Brain microvascular endothelial cell (primary cell): ENCODE data around the gene MARK2.

Experiments
- DNase-seq: peaks from one replicate; pipeline ENCODE4 v3.0.0-alpha.2; 2020
- H3K27ac ChIP-seq: fragments of 250-450 bp; sonication (Bioruptor Pico); 2 replicates; pipeline ENCODE4 v1.5.1; 2020; ENCODE audit warnings: mild to moderate bottlenecking, moderate library complexity
- H3K27me3 ChIP-seq: fragments of 250-450 bp; sonication (Bioruptor Pico); replicated peaks from 2 replicates; pipeline ENCODE4 v1.5.1; 2020; ENCODE audit warnings: mild to moderate bottlenecking
- H3K36me3 ChIP-seq: fragments of 250-450 bp; sonication (Bioruptor Pico); replicated peaks from 2 replicates; pipeline ENCODE4 v1.5.1; 2020; ENCODE audit warnings: mild to moderate bottlenecking
- H3K4me3 ChIP-seq: 2 replicates; pipeline ENCODE4 v1.5.1; 2011; ENCODE audit warnings: low read depth, mild to moderate bottlenecking, control low read depth, low read length, moderate library complexity
- CTCF ChIP-seq: IDR thresholded peaks from 2 replicates; pipeline ENCODE4 v1.5.1; 2011; ENCODE audit warnings: low read depth, mild to moderate bottlenecking, moderate library complexity, low read length, control low read depth, inconsistent platforms; ENCODE audit errors: missing control alignments
- in situ Hi-C: cut with HindIII; loops from 2 replicates; pipeline ENCODE4 v1.10.0; 2017; ENCODE audit warnings: low sequenced_read_pairs, low pct_ligation_motif_present

The MARK2 gene

DNA sequence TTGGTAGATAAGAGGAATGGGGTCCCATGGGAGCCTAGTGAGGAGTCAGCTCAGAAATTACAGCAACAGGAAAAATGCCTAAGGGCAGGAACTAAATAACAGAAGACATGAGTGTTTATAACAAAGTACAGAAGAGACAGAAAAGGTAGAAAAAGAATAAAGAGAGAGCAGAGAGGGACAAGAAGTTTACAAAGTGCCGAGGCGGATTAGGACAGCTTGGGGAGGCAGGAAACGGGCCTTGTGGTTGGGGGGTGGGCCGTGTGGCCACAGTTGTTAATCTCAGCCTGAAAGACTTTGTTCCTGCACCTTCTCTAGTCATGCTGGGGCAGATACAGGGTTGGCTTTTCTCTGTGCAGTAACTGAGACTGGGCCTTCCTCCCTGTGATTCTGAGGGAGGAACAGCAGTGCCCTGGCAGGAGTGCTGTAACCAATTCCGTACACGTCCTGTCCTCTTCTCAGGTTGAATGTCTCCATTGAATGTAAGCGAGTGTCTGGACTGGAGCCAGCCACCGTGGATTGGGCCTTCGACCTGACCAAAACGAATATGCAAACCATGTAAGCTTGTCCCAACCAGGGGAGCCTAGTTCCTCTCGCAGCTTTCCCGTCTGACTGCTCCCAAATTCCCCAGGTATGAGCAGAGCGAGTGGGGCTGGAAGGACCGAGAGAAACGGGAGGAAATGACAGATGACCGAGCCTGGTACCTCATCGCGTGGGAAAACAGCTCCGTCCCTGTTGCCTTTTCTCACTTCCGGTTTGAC is 113.0 kb downstream of the MARK2 start:
- no peak overlapping the region for H3K4me3 ChIP-seq
- in situ Hi-C loops = no loop called here
- DNase-seq = peak; percentile 9
- H3K36me3 ChIP-seq = peaks cover 41% of the 10 kb centered on the region
- TF ChIP-seq CTCF = no peak
- H3K27me3 ChIP-seq = no peaks in the 10 kb centered on the region
- no peak overlapping the region for H3K27ac ChIP-seq

- no peak for DNase-seq
- Histone ChIP-seq H3K4me3 (no peak overlapping the region), H3K27me3 (no peaks in the 10 kb centered on the region), H3K36me3 (peaks cover 38% of the 10 kb centered on the region), H3K27ac (no peak overlapping the region)
- in situ Hi-C loops = no loop called here
- TF ChIP-seq CTCF = no peak
Observed at GRCh38 chr11:63952570-63952969, 113.7 kb downstream of the MARK2 start.

DNA sequence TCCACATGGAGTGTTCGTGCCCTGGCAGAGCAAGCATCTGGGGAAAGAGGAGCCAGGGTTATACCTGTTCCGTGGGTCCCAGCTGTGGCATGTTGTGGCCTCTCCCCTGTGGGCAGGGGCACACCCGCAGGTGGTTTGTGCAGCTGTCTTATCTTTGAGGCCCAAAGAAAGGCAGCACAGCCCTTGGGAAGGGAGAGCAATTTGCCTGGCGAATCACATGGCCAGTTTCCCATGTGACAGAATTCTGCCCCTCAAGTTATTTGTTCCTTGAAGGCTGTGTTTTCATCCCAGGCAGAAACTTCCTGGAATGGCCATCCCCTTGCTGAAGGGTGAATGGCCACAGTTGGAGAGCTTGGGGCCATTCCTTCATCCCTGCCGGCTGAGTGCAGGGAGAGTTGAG is 119.1 kb downstream of the MARK2 start:
- no peaks in the 10 kb centered on the region for H3K27me3 ChIP-seq
- peaks cover 25% of the 10 kb centered on the region for H3K36me3 ChIP-seq
- no peak overlapping the region for H3K27ac ChIP-seq
- DNase-seq = no peak
- TF ChIP-seq CTCF = no peak
- H3K4me3 ChIP-seq = no peak overlapping the region
- in situ Hi-C loops = no loop called here
